H1 (cell line): ENCODE data around the gene RPS6KA2. TPM values are rescaled to one million over a fixed set of nuclear protein-coding genes. Genes with fewer than 3 reads are reported as not detected.

Experiments
- ATF2 ChIP-seq: IDR thresholded peaks from 2 replicates; pipeline ENCODE4 v1.6.1; 2012; ENCODE audit warnings: low read length, inconsistent platforms
- ATF3 ChIP-seq: IDR thresholded peaks from 2 replicates; pipeline ENCODE4 v1.6.1; 2011; ENCODE audit warnings: low read depth, mild to moderate bottlenecking, low read length; ENCODE audit not compliant: insufficient read depth
- BACH1 ChIP-seq: IDR thresholded peaks from 2 replicates; pipeline ENCODE4 v1.6.1; 2012; ENCODE audit warnings: low read length, improper control_type of control experiment
- CHD7 ChIP-seq: fragments of 300-600 bp; sonication (generic); IDR thresholded peaks from 2 replicates; pipeline ENCODE4 v1.7.1; 2012; ENCODE audit warnings: low read length, moderate library complexity, mild to moderate bottlenecking, inconsistent platforms; ENCODE audit not compliant: insufficient replicate concordance
- FOSL1 ChIP-seq: IDR thresholded peaks from 2 replicates; pipeline ENCODE4 v1.6.1; 2011; ENCODE audit warnings: mild to moderate bottlenecking, low read depth, low read length, moderate library complexity; ENCODE audit not compliant: insufficient read depth
- JUND ChIP-seq: IDR thresholded peaks from 2 replicates; pipeline ENCODE4 v1.6.1; 2011; ENCODE audit warnings: mild to moderate bottlenecking, improper control_type of control experiment, low read length
- POLR2A ChIP-seq, 2 experiments: IDR thresholded peaks; 1 replicate in 1 of 2; 2 replicates in 1 of 2; pipeline ENCODE4 v1.6.1; 2011; ENCODE audit warnings: low read depth in 2 of 2, low read length in 2 of 2, mild to moderate bottlenecking in 2 of 2; ENCODE audit errors: control extremely low read depth in 1 of 2
- POLR2AphosphoS5 ChIP-seq: IDR thresholded peaks from 2 replicates; pipeline ENCODE4 v1.6.1; 2011; ENCODE audit warnings: low read depth, low read length
- polyA plus RNA-seq, 7 experiments: library from polyadenylated mRNA; depleted of rRNA in 3 of 7; stranded (reverse) in 5 of 7; unstranded in 2 of 7; fragments of >200 nt in 5 of 7; fragments of 200-250 nt in 2 of 7; gene quantifications; 1 replicate in 5 of 7; 2 replicates in 1 of 7; 4 replicates in 1 of 7; pipeline versions ENCODE4 v1.2.1 to v1.2.3, GENCODE V29; 2011 to 2013; ENCODE audit warnings: missing spikeins in 2 of 7, mixed read lengths in 2 of 7
- total RNA-seq: library from RNA; stranded (reverse); fragmentation: NEBNext Ultra II Directional; extraction: Animal tissue kit (Norgen Biotek cat#: 25700); gene quantifications from 2 replicates; pipeline ENCODE4 v1.2.1, GENCODE V29; 2021

Gene RPS6KA2
- total and polyA plus RNA-seq, 2 of the 8 experiments (the other 6 are each of a cell fraction or from before 2014, with no cell fraction given), result 8.8 to 25.7 TPM

GRCh38 chr6:166505133-166505905 lies 121.7 kb downstream of the RPS6KA2 start (continued):
- TF ChIP-seq CHD7, result no peak
- TF ChIP-seq ATF2, result no peak
- TF ChIP-seq POLR2A (IDR thresholded peaks at IDR 0.05; ENCODE audit: control extremely low read depth in 1 of 2, low read depth in 2 of 2, low read length in 2 of 2), result no peak
- TF ChIP-seq FOSL1, result no peak
- no peak for TF ChIP-seq ATF3
- TF ChIP-seq BACH1, result no peak
- no peak for TF ChIP-seq JUND
- TF ChIP-seq POLR2AphosphoS5, result no peak
